ENCODE data around the gene CTSF. TPM values are rescaled to one million over a fixed set of nuclear protein-coding genes. Genes with fewer than 3 reads are reported as not detected.
A peak's percentile ranks its signal among the peaks of the same experiment; 100 is the strongest.

The CTSF gene
- total RNA-seq, 1 donor from 2014 or later = 85.7 TPM

GRCh38 chr11:66548774-66549630 lies 19.4 kb downstream of the CTSF start:
- intact Hi-C loops (cut with DNase I) = no loop called here
- Histone ChIP-seq H3K4me3 (no peak overlapping the region), H3K4me1 (peaks cover 24% of the 10 kb centered on the region), H3K36me3 (no peaks in the 10 kb centered on the region), H3K9me3 (no peaks in the 10 kb centered on the region), H3K27me3 (no peaks in the 10 kb centered on the region), H3K27ac (no peak overlapping the region)
- TF ChIP-seq POLR2A (IDR thresholded peaks at IDR 0.05) (no peak), CTCF (IDR thresholded peaks at IDR 0.05) (no peak), POLR2AphosphoS5 (IDR thresholded peaks at IDR 0.05; ENCODE audit: insufficient read depth in 1 of 2, low read depth in 1 of 2) (no peak)
- no peak for DNase-seq (ENCODE audit: extremely low spot score in 2 of 2)

DNA sequence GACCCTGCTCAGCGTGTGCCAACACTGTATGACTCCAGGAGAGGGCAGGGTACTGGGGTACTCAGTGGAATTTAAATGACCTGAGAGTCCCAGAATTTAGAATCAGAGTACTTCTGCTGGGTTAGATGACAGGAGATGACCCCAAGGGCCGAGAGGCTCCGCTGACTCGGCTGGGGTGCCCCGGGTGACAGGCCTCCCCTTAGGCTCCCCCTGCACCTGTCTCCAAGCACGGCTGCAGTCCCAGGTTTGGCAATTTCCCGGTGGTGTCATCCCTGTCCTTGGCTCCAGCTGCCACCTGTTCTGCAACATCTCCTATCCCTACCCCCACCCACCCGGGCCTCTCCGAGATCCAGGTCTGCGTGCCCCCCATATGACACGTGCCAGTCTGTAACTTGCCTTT lies 20.4 kb downstream of the CTSF start:
- TF ChIP-seq POLR2AphosphoS5 (IDR thresholded peaks at IDR 0.05; ENCODE audit: insufficient read depth in 1 of 2, low read depth in 1 of 2) = no peak
- TF ChIP-seq POLR2A (IDR thresholded peaks at IDR 0.05) = no peak
- TF ChIP-seq CTCF (IDR thresholded peaks at IDR 0.05) = no peak
- no peak for DNase-seq (ENCODE audit: extremely low spot score in 2 of 2)
- intact Hi-C loops (cut with DNase I) = no loop called here
- Histone ChIP-seq H3K36me3 (no peaks in the 10 kb centered on the region), H3K4me3 (no peak overlapping the region), H3K27me3 (no peaks in the 10 kb centered on the region), H3K27ac (no peak overlapping the region), H3K4me1 (peaks cover 33% of the 10 kb centered on the region), H3K9me3 (no peaks in the 10 kb centered on the region)

DNA sequence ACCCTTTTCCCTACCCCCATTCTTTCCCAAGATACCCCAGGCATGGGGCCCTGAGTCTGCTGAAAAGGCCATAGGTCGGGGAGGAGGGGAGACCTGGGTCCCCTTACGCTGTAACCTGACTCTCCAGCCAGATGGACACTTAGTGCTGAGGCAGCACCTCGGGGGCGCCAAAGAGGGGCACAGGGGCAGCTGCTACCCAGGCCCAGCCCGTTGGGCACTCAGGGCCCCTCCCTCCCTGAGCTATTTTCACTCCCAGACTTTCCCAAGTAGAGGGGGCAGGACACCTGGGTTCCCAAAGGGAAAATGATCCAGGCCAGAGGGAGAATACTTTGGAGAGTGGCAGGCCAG lies 20.8 kb downstream of the CTSF start:
- no peak overlapping the region for H3K27ac ChIP-seq
- no peaks in the 10 kb centered on the region for H3K36me3 ChIP-seq
- H3K9me3 ChIP-seq = no peaks in the 10 kb centered on the region
- peaks cover 37% of the 10 kb centered on the region for H3K4me1 ChIP-seq
- intact Hi-C loops (cut with DNase I) = no loop called here
- DNase-seq (ENCODE audit: extremely low spot score in 2 of 2) = no peak
- no peak for TF ChIP-seq POLR2A (IDR thresholded peaks at IDR 0.05)
- no peak overlapping the region for H3K4me3 ChIP-seq
- no peaks in the 10 kb centered on the region for H3K27me3 ChIP-seq

DNA sequence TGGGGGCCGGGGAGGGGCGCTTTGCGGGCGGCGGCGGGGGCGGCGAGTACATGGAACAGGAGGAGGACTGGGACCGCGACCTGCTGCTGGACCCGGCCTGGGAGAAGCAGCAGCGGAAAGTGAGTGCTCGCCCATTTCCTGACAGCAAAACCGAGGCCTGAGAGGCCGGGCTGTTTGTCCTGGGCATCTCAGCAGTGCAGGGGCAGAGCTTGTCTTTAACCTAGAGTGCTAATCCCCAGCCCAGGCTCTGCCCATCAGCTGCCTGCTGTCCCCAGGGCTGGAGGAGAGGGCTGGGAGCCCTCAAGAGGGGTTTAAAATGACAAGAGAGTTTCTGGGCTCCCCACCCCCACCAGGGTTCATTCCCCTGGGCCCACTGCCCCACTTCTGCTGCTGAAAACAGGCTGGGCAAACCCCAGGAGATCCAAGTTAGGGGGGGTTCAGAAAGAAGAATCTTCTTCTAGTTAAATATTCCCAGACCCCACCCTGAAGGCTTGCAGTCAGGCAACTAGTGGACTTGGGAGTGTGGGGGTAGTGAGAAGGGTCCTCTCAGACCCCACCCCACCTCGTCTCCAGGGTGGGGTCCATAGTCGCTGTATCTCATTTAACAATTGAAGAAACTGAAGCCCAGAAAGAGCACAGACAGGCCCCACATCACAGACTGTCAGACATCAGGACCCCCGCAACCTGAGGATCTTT lies 21.3 kb downstream of the CTSF start:
- peak overlapping the region; percentile 80 to 88 for H3K4me3 ChIP-seq
- no peak overlapping the region for H3K27ac ChIP-seq
- TF ChIP-seq POLR2A (IDR thresholded peaks at IDR 0.05) (no peak), POLR2AphosphoS5 (IDR thresholded peaks at IDR 0.05; ENCODE audit: insufficient read depth in 1 of 2, low read depth in 1 of 2) (no peak), CTCF (IDR thresholded peaks at IDR 0.05) (no peak)

GRCh38 chr11:66546368-66546965 lies 21.9 kb downstream of the CTSF start, which contains the start of gene ACTN3:
Gene ACTN3 (plus strand): TSS chr11:66546903. CDS start chr11:66546938, 35 bp downstream.
- DNase-seq (ENCODE audit: extremely low spot score in 2 of 2) = no peak
- H3K36me3 ChIP-seq = peaks cover 0 to 5% of the 10 kb centered on the region in 2 donors
- peak within 1 kb of the TSS; percentile 57 for H3K27ac ChIP-seq
- TF ChIP-seq POLR2AphosphoS5 (IDR thresholded peaks at IDR 0.05; ENCODE audit: insufficient read depth in 1 of 2, low read depth in 1 of 2) = peak in 1 of 2 donors; percentile 10
- TF ChIP-seq POLR2A (IDR thresholded peaks at IDR 0.05) = no peak
- peaks cover 42% of the 10 kb centered on the region for H3K4me1 ChIP-seq
- no peaks in the 10 kb centered on the region for H3K9me3 ChIP-seq
- intact Hi-C loops (cut with DNase I) = no loop called here
- no peaks in the 10 kb centered on the region for H3K27me3 ChIP-seq
- H3K4me3 ChIP-seq = peak within 1 kb of the TSS; percentile 80 to 88

More for the DNA sequence above, 21.3 kb downstream of the CTSF start:
- Histone ChIP-seq H3K4me1 (peaks cover 42% of the 10 kb centered on the region), H3K36me3 (no peaks in the 10 kb centered on the region), H3K9me3 (no peaks in the 10 kb centered on the region), H3K27me3 (no peaks in the 10 kb centered on the region)
- intact Hi-C loops (cut with DNase I) = no loop called here
- no peak for DNase-seq (ENCODE audit: extremely low spot score in 2 of 2)
